ENCODE results near the gene SH2D2A. TPM values are rescaled to one million over a fixed set of nuclear protein-coding genes. Genes with fewer than 3 reads are reported as not detected.
A peak's percentile ranks its signal among the peaks of the same experiment; 100 is the strongest.

The SH2D2A gene
- total RNA-seq, 1 donor from 2014 or later = 1.8 TPM

GRCh38 chr1:156807627-156808026 is 9.0 kb downstream of the SH2D2A start:
- no peak for TF ChIP-seq CTCF (IDR thresholded peaks at IDR 0.05; ENCODE audit: insufficient read depth, low read length, severe bottlenecking)
- H3K36me3 ChIP-seq (ENCODE audit: control insufficient read depth, insufficient read depth, low read length) = no peaks in the 10 kb centered on the region
- no peak overlapping the region for H3K4me3 ChIP-seq (ENCODE audit: low read depth, low read length)
- FAIRE-seq (no peak), DNase-seq (ENCODE audit: low read depth) (no peak)
- no peaks in the 10 kb centered on the region for H3K27me3 ChIP-seq (ENCODE audit: control insufficient read depth, insufficient read depth, low read length)

GRCh38 chr1:156806512-156807440 is 9.9 kb downstream of the SH2D2A start:
- Histone ChIP-seq H3K36me3 (ENCODE audit: control insufficient read depth, insufficient read depth, low read length) (no peaks in the 10 kb centered on the region), H3K4me3 (ENCODE audit: low read depth, low read length) (no peak overlapping the region), H3K27me3 (ENCODE audit: control insufficient read depth, insufficient read depth, low read length) (no peaks in the 10 kb centered on the region)
- DNase-seq (ENCODE audit: low read depth) = no peak
- TF ChIP-seq CTCF (IDR thresholded peaks at IDR 0.05; ENCODE audit: insufficient read depth, low read length, severe bottlenecking) = no peak
- peak; percentile 36 for FAIRE-seq

- Histone ChIP-seq H3K4me3 (ENCODE audit: low read depth, low read length) (no peak overlapping the region), H3K27me3 (ENCODE audit: control insufficient read depth, insufficient read depth, low read length) (no peaks in the 10 kb centered on the region), H3K36me3 (ENCODE audit: control insufficient read depth, insufficient read depth, low read length) (no peaks in the 10 kb centered on the region)
- FAIRE-seq = no peak
- TF ChIP-seq CTCF (IDR thresholded peaks at IDR 0.05; ENCODE audit: insufficient read depth, low read length, severe bottlenecking) = no peak
- DNase-seq (ENCODE audit: low read depth) = peak; percentile 56
Observed at GRCh38 chr1:156805766-156806511, 10.7 kb downstream of the SH2D2A start.

GRCh38 chr1:156804572-156805243 is 11.9 kb downstream of the SH2D2A start:
- H3K4me3 ChIP-seq (ENCODE audit: low read depth, low read length) = no peak overlapping the region
- DNase-seq (ENCODE audit: low read depth) (no peak), FAIRE-seq (no peak)
- H3K27me3 ChIP-seq (ENCODE audit: control insufficient read depth, insufficient read depth, low read length) = no peaks in the 10 kb centered on the region
- no peak for TF ChIP-seq CTCF (IDR thresholded peaks at IDR 0.05; ENCODE audit: insufficient read depth, low read length, severe bottlenecking)
- peaks cover 4% of the 10 kb centered on the region for H3K36me3 ChIP-seq (ENCODE audit: control insufficient read depth, insufficient read depth, low read length)

- Histone ChIP-seq H3K36me3 (ENCODE audit: control insufficient read depth, insufficient read depth, low read length) (peaks cover 6% of the 10 kb centered on the region), H3K27me3 (ENCODE audit: control insufficient read depth, insufficient read depth, low read length) (no peaks in the 10 kb centered on the region), H3K4me3 (ENCODE audit: low read depth, low read length) (no peak overlapping the region)
- FAIRE-seq = no peak
- DNase-seq (ENCODE audit: low read depth) = no peak
- no peak for TF ChIP-seq CTCF (IDR thresholded peaks at IDR 0.05; ENCODE audit: insufficient read depth, low read length, severe bottlenecking)
Observed at GRCh38 chr1:156804026-156804425, 12.6 kb downstream of the SH2D2A start.

Measured in bronchial epithelial cell (primary cell).